NCI-H460 (cell line): Measurements from ENCODE around the gene IFT122. TPM values are rescaled to one million over a fixed set of nuclear protein-coding genes. Genes with fewer than 3 reads are reported as not detected.

Source experiments
- DNase-seq: peaks from one replicate; pipeline ENCODE4 v3.0.0-alpha.2; 2016; ENCODE audit warnings: low read depth; ENCODE audit errors: extremely low read depth
- total RNA-seq: library from RNA; depleted of rRNA; stranded (reverse); fragments of >200 nt; shearing (Covaris generic); gene quantifications from 2 replicates; pipeline ENCODE4 v1.2.3, GENCODE V29; 2014

Gene IFT122
- total RNA-seq, 1 experiment from 2014 or later: 7.0 TPM

GRCh38 chr3:129415378-129415777 lies 24.6 kb upstream of the IFT122 start:
- no peak for DNase-seq

GRCh38 chr3:129415830-129416229 lies 24.2 kb upstream of the IFT122 start:
- DNase-seq: no peak

- no peak for DNase-seq
Measured at GRCh38 chr3:129416415-129416814, 23.6 kb upstream of the IFT122 start.

GRCh38 chr3:129417326-129417725 lies 22.7 kb upstream of the IFT122 start:
- DNase-seq: no peak

GRCh38 chr3:129418041-129418973 lies 21.7 kb upstream of the IFT122 start:
- no peak for DNase-seq

- DNase-seq: no peak
Measured at GRCh38 chr3:129419476-129419875, 20.5 kb upstream of the IFT122 start.

GRCh38 chr3:129421236-129421883 lies 18.7 kb upstream of the IFT122 start:
- DNase-seq: no peak

- DNase-seq: no peak
Measured at GRCh38 chr3:129421988-129422745, 17.9 kb upstream of the IFT122 start.

GRCh38 chr3:129422897-129423296 lies 17.1 kb upstream of the IFT122 start:
- no peak for DNase-seq

GRCh38 chr3:129424185-129424841 lies 15.7 kb upstream of the IFT122 start:
- no peak for DNase-seq

- DNase-seq: no peak
Measured at GRCh38 chr3:129425213-129425612, 14.8 kb upstream of the IFT122 start.

GRCh38 chr3:129425619-129426018 lies 14.4 kb upstream of the IFT122 start:
- no peak for DNase-seq

- no peak for DNase-seq
Measured at GRCh38 chr3:129428007-129428375, 12.0 kb upstream of the IFT122 start.

- peak; percentile 82 for DNase-seq
Measured at GRCh38 chr3:129428376-129429079, 11.5 kb upstream of the IFT122 start, which contains the start of gene EFCAB12. TSS of gene EFCAB12 (minus strand) at chr3:129428636. CDS start at chr3:129428488, 148 bp downstream.

GRCh38 chr3:129429080-129429451 lies 11.0 kb upstream of the IFT122 start:
- DNase-seq: no peak

GRCh38 chr3:129429602-129430001 lies 10.4 kb upstream of the IFT122 start:
- DNase-seq: no peak

GRCh38 chr3:129432036-129432435 lies 8.0 kb upstream of the IFT122 start:
- no peak for DNase-seq

GRCh38 chr3:129432671-129433070 lies 7.4 kb upstream of the IFT122 start:
- no peak for DNase-seq

- DNase-seq: no peak
Measured at GRCh38 chr3:129433565-129433964, 6.5 kb upstream of the IFT122 start.

- DNase-seq: no peak
Measured at GRCh38 chr3:129434140-129434539, 5.9 kb upstream of the IFT122 start.
